Measurements from ENCODE around the gene NBEA.
"Not testable (repeated sequence)": the region's sequence is repeated elsewhere in the genome, so short reads cannot be mapped to it uniquely, and the experiment has no call there.

Gene NBEA

GRCh38 chr13:35408285-35408684 is 466.2 kb downstream of the NBEA start:
- DNase-seq, result not testable (repeated sequence)

GRCh38 chr13:35411059-35411744 is 469.1 kb downstream of the NBEA start:
- no peak for DNase-seq

DNA sequence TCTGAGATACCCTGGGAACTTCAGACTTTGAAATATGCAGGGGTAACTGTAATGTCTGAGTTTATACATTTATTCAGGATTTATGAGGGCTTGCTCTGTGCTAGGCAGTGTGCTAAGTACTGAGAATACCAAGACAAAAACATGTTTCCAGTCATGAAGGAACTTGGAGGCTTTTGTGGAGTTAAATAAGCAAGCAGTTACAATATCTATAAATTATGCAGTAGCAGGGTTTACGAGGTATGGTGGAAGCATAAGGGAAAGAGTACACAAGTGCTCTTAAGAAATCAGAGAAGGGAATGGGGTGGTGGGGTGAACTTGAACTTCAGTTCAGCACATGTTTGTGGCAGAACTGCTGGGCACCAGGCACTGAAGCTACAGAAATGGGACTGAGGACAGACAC is 506.4 kb downstream of the NBEA start:
- DNase-seq, result no peak

GRCh38 chr13:35449821-35450220 is 507.8 kb downstream of the NBEA start:
- DNase-seq, result no peak

GRCh38 chr13:35455022-35455421 is 513.0 kb downstream of the NBEA start:
- DNase-seq, result no peak

DNA sequence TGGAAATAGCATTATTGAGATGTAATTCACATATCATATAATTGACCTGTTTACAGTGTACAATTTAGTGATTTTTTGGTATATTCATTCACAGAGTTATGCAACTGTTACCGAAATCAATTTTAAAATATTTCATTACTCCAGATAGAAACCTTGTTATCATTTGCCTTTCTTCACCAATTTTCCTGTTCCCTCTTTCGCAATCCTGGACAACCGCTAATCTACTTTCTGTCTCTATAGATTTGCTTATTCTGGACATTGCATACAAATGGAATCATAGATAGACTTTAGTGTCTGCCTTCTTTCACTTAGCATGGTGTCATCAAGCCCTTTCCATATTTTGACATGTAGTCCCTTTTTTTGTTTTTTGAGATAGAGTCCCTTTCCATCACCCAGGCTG is 515.2 kb downstream of the NBEA start:
- no peak for DNase-seq

- no peak for DNase-seq
Observed at GRCh38 chr13:35460061-35460460, 518.0 kb downstream of the NBEA start.

GRCh38 chr13:35465371-35465770 is 523.3 kb downstream of the NBEA start:
- DNase-seq, result no peak

DNA sequence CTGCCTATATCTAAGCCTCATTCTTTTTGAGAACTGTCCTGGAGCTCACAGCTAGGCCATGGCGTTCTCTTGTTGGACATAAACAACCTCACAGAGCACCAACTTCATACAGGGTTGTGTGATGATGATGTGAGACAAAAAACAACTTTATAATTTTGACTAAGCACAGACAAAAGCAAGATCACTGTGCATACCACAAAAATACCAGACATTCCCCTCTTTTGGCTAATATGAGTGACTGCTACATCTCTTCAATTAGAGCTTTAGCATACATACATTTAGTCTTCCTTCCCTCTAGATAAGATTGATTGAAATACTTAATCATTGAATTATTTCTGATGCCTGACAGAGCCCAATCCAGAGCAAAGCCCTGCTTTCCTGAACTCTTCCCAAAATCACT is 526.1 kb downstream of the NBEA start:
- no peak for DNase-seq

DNA sequence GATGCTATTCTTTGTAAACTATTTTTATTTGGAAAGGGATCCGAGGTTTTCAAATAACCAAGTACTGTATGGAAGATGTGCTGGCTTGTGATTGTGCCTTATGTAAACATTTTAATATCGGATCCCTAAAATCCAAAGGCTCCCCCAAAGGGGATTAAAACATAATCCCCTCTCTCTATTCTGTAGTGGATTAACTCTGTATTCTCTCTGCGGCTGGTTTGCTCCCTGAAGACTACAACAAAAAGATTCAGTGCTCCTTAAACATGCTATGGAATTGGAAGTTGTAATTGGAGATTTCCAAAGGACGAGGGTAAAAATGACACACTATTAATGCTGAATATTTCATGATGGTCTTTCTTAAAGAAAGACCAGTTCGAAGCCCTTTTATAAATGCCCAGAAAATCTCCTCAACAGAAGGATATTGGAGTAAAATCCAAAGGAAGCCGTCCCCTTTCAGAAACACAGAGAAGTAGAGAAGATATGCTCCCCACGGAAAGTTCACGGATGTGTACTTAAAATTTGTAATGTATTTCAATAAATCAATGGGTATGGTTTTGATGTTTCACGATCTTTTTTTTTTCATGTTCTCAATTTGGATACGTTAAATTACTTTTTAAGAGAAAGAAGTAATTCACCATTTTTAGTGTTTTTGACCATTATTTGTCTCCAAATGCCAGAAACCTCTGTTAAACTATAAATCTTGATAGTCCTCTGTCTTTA is 527.9 kb downstream of the NBEA start:
- no peak for DNase-seq

GRCh38 chr13:35470671-35471661 is 528.9 kb downstream of the NBEA start:
- peak; percentile 55 for DNase-seq

DNA sequence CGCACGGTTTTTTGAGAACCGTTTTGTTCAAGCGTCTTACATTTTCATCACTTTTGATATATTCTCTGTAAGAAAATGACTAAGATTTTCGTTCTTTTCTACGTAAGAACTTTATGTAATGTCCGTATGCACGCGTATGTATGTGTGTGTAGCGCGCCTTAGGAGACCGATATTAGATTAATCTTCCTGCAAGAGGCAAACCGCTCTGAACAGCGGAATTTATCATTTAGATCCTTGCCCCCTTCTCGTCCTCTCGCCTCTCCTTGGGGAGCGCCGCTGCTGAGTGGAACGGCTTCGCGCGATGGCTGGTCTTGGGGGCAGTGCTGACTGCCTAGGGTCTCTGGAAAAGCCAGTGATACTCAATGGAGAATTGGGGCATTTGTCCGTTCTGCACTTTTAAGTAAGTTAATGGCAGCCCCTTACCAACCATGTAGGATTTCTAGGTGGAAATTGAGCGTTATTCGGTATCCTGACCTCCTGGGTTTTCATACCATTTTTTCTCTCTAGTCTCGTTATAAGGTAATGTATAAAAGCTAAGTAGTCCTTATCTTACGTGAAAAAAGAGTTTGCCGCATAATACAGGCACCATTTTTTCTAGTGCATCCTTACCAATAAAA is 529.7 kb downstream of the NBEA start:
- DNase-seq, result no peak

- DNase-seq, result no peak
Observed at GRCh38 chr13:35472323-35472881, 530.3 kb downstream of the NBEA start.

GRCh38 chr13:35473206-35473775 is 531.2 kb downstream of the NBEA start:
- no peak for DNase-seq

DNA sequence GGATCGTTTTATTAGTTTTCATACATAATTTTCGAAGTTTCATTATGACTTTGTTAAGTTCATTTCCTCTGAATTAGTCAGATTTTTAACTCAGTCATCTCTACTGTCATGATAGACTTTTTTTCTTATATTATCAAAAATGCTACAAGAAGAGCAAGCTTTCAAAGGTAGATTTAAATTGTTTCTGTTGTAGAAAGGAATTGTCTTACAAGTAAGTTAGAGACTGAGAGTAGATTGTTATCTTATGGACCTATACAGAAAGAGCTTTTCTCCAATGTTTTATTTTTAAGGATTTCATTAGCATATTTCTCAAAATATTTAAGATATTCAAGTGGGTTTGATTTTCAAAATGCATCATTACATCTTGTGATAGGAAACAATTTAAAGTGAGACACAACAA is 531.7 kb downstream of the NBEA start:
- no peak for DNase-seq

GRCh38 chr13:35474496-35475211 is 532.6 kb downstream of the NBEA start:
- DNase-seq, result no peak

GRCh38 chr13:35475212-35475959 is 533.3 kb downstream of the NBEA start:
- peak; percentile 36 for DNase-seq

DNA sequence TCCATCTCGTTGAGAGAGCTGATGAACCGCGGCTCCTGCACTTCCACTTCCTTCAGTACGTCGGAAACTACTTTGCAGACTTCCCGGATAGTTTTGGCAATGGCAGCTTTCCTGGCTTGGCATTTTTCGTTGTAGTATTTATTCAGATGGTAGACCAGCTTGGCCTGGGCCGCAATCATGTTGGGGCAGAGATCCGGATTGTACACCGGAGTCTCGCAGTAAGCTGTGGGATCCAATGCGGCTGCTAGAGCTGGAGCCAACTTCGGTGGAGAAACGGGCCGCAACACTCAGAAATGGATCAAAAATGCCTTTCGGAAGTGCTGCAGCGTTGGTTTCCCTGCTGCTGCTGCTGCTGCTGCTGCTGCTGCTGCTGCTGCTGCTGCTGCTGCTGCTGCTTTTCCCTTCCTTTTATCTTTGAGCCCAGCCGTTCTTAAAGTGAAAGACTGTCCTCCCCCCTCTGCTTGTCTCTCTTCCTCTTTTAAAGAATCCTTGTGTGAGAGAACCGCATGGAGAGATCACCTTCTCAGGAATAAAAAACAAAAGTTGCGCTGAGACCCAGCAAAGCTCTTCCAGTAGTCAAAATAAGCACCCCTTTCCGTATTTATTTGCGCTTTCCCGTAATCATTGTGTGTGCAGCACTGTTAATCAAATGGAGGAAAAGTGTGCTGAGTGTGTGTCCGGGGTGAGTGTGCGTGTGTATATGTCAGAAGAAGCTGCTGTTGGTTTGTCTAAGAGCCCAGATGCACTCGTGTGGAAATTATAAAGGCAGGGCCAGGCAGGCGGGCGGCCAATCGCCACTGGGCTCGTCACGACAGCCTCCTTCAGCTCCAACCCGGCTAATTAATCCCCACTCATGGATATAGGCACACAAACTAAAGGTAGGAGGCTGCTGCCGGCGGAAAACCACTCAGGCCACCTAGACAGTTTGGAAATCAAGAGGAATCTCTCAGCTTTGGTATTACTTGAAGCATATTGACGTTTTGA is 534.2 kb downstream of the NBEA start, which contains the start of gene MAB21L1:
TSS of gene MAB21L1 (minus strand) at position 730 of the 984 bp plus-strand sequence. CDS start at position 179, 551 bp downstream.
- peak; percentile 70 for DNase-seq

DNA sequence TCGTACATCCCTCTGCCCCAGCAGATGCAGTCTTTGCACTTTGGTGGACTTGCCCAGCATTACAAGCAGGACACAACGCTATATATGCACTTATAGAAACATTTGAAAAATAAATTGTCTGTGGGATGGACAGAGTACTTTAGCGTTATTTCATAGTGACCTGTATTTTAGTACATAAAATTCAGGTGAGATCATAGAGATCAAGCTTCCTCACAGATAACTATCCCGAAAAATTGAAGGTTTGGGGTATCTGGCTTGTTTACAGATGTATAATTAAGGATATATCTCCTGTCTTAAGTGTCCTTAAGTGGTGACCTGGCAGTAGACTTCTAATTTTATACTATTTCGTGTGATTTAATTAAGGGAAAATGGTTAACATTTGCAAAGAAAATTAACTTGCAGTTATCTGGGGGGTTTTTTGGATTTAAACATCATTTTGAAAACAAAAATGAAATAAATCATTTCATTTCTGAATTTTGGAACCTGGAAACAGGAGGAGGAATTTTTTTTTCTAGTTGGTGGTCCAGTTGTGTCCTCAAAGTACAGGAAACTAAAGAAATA is 535.4 kb downstream of the NBEA start:
- DNase-seq, result no peak

Measured in midbrain (tissue), 1 donor.